HG02623 (cell line): Measurements from ENCODE around the gene RCN1.
"Not testable (repeated sequence)": the region's sequence is repeated elsewhere in the genome, so short reads cannot be mapped to it uniquely, and the experiment has no call there.

Source experiments
- ATAC-seq: cut with Tn5 transposase; IDR thresholded peaks from one replicate; pipeline ENCODE4 v1.9.1; 2021; ENCODE audit warnings: moderate library complexity; ENCODE audit not compliant: unreplicated experiment

The RCN1 gene

GRCh38 chr11:32090545-32091370, at the start of gene RCN1:
TSS of gene RCN1 (plus strand) at chr11:32091074. CDS start at chr11:32091197, 123 bp downstream.
- ATAC-seq, result peak; percentile 40

GRCh38 chr11:32043737-32044136, 47.1 kb upstream of the RCN1 start:
- ATAC-seq, result no peak

GRCh38 chr11:32044158-32044863, 46.6 kb upstream of the RCN1 start:
- ATAC-seq, result no peak

GRCh38 chr11:32045456-32045855, 45.4 kb upstream of the RCN1 start:
- no peak for ATAC-seq

- ATAC-seq, result no peak
These were observed 40.6 kb upstream of the RCN1 start for GRCh38 chr11:32050264-32050663.

- no peak for ATAC-seq
These were observed 38.7 kb upstream of the RCN1 start for GRCh38 chr11:32052215-32052614.

GRCh38 chr11:32053151-32053888, 37.6 kb upstream of the RCN1 start:
- ATAC-seq, result no peak

GRCh38 chr11:32055861-32056260, 35.0 kb upstream of the RCN1 start:
- ATAC-seq, result no peak

GRCh38 chr11:32056438-32056837, 34.4 kb upstream of the RCN1 start:
- ATAC-seq, result no peak

- no peak for ATAC-seq
These were observed 31.0 kb upstream of the RCN1 start for GRCh38 chr11:32059686-32060462.

GRCh38 chr11:32062540-32062939, 28.3 kb upstream of the RCN1 start:
- ATAC-seq, result no peak

GRCh38 chr11:32063031-32063430, 27.8 kb upstream of the RCN1 start:
- not testable (repeated sequence) for ATAC-seq

GRCh38 chr11:32065865-32066629, 24.8 kb upstream of the RCN1 start:
- no peak for ATAC-seq

- ATAC-seq, result no peak
These were observed 22.6 kb upstream of the RCN1 start for GRCh38 chr11:32068134-32068870.

GRCh38 chr11:32069361-32070058, 21.4 kb upstream of the RCN1 start:
- ATAC-seq, result peak; percentile 69

- ATAC-seq, result no peak
These were observed 20.2 kb upstream of the RCN1 start for GRCh38 chr11:32070692-32071091.

GRCh38 chr11:32071811-32072210, 19.1 kb upstream of the RCN1 start:
- no peak for ATAC-seq

- ATAC-seq, result no peak
These were observed 17.8 kb upstream of the RCN1 start for GRCh38 chr11:32072872-32073643.
